Tongue (tissue), 2 donors: ENCODE results near the gene FEN1. TPM values are rescaled to one million over a fixed set of nuclear protein-coding genes. Genes with fewer than 3 reads are reported as not detected.
A peak's percentile ranks its signal among the peaks of the same experiment; 100 is the strongest.

Experiments used
- DNase-seq: peaks from one replicate; pipeline ENCODE4 v3.0.0-alpha.2; 2015
- total RNA-seq: library from RNA; depleted of rRNA; stranded (reverse); fragments of >200 nt; gene quantifications from one replicate; pipeline ENCODE4 v1.2.3, GENCODE V29; 2014

The FEN1 gene
- total RNA-seq, 1 donor from 2014 or later: 19.3 TPM

DNA sequence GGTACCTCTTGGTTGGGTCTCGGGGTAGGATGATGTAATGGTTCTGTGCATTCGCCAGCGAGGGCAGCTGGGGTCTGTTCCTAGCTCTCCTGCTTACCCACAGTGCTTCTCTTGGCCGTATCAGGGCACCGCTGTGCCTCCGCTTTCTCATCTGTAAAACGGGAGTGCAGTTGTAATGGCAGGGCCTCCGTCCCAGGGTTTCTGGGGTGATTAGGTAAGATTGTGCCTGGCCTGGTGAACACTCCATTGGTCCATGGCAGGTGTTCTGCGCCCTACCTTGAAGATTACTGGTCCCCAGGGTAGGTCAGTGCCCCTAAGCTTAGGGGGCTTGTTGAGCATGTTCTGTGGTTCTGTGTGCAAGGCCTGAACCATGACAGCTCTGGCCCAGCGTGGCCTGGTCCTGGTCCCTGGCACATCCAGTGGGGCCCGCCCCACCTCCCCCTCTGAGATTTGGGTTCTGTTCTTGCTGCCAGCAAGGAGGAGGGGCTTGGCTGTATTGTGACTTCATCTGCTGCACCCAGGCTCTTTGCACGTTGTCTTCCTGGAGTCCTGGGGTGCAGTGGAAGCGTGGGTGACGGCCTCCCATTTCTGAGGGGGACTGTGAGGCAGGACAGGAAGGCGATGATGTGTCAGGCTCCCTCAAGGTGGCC lies 35.4 kb upstream of the FEN1 start:
- DNase-seq: no peak

GRCh38 chr11:61760946-61761345 lies 31.8 kb upstream of the FEN1 start:
- no peak for DNase-seq

GRCh38 chr11:61761440-61762222 lies 31.1 kb upstream of the FEN1 start:
- DNase-seq: no peak

GRCh38 chr11:61762223-61762615 lies 30.5 kb upstream of the FEN1 start:
- DNase-seq: no peak

DNA sequence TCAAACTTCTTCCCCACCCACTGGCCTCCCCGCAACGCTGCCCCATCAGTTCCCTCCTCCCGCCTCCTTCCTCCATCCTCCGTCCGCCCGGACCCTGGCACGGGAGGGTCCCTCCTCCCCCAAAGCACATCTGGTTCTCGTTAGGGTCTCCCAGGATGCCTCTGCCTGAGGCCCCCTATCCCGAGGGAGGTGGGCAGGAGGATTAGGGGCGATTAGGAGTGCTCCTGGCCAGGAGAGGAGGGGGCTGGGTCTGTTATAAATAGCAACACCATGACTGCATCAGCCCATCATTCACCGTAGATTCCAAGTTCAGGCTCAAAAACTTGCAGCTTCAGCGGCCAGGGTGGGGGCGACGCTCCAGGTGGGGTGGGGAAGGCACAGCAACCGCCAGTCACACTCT lies 29.9 kb upstream of the FEN1 start:
- peak; percentile 60 for DNase-seq

DNA sequence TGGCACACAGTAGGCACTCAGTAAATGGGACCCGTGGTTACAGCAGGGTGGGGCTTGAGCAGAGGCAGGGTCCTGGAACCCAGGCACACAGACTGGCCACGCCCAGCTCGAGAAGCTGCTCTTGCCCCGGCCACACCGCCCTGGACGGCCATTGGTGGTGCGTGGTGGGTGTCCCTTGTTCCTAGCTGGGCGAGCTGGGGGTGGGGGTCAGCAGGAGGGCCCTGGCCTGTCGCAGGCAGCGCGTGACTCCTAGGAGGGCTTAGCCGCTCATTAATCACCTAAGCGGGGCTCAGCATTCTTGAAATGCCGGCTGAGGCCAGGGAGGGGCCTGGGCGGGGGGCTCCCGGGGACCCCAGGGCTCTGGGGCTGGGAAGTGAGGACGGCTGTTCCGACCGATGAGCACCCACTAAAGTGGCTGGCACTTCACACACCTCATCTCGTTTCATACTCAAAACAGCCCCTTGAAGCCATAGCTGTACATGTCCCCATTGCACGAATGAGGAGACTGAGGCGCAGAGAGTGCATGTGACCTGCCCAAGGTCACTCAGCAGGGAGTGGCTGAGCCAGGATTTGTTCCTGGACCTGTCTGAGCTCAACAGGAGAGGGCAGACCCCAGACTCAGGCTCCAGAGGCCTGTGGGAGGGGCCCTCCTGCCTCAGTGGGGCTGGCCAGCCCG lies 28.6 kb upstream of the FEN1 start:
- DNase-seq: no peak

DNA sequence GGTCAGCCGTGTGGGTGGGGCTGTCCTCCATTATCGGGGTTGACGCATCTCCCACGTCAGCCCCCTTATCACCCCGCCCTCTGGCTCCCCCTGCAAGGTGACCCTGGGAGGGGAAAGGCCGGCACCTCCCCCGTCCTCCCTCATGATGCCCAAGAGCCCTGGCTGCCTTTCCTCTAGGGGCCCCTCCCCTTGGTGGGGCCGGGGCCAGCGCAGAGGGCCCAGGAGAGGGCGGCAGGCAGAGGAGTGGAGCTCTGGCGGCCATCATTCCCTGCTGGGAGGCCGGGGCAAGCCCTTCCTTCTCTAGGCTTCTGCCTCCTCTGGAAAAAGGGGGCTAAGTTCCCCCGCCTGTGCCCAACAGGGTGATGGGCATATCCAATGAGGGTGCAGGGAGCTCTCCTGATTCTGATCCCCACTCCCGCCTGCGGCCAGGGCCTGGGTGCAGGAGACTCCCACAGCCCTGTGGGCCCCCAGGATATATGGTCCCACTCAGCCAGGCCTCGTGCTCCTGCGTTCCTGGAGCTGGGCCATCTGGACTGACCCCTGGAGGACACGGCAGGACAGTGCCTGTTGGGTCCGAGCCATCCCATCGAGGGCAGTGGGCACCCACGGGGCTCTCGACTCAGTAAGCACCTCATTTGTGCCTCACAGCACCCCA lies 28.0 kb upstream of the FEN1 start:
- no peak for DNase-seq

DNA sequence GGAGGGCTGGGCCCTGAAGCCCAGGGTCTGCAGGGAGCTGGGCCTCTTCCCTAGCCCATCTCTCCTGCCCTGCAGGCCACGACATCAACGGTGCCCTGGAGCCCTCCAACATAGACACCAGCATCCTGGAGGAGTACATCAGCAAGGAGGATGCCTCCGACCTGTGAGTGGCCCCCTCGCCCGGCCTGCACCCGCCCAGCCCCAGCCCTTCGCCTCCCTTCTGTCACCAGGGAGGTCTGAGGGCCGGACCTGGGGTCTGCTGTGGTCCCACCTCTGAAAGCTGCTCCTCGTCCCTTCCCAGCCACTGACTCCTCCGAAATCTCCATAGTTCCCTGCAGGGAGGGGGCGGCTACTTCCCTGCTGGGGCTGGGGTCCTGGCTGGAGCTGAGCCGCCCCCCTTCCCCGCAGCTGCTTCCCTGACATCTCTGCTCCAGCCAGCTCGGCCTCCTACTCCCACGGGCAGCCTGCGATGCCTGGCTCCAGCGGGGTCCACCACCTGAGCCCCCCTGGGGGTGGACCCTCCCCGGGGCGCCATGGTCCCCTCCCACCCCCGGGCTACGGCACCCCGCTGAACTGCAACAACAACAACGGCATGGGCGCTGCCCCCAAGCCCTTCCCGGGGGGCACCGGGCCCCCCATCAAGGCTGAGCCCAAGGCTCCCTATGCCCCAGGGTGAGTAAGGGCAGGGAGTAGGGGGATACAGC lies 27.0 kb upstream of the FEN1 start:
- DNase-seq: no peak

- peak; percentile 75 for DNase-seq
Observed at GRCh38 chr11:61766353-61766841, 26.3 kb upstream of the FEN1 start.

- no peak for DNase-seq
Observed at GRCh38 chr11:61768376-61769076, 24.2 kb upstream of the FEN1 start.

DNA sequence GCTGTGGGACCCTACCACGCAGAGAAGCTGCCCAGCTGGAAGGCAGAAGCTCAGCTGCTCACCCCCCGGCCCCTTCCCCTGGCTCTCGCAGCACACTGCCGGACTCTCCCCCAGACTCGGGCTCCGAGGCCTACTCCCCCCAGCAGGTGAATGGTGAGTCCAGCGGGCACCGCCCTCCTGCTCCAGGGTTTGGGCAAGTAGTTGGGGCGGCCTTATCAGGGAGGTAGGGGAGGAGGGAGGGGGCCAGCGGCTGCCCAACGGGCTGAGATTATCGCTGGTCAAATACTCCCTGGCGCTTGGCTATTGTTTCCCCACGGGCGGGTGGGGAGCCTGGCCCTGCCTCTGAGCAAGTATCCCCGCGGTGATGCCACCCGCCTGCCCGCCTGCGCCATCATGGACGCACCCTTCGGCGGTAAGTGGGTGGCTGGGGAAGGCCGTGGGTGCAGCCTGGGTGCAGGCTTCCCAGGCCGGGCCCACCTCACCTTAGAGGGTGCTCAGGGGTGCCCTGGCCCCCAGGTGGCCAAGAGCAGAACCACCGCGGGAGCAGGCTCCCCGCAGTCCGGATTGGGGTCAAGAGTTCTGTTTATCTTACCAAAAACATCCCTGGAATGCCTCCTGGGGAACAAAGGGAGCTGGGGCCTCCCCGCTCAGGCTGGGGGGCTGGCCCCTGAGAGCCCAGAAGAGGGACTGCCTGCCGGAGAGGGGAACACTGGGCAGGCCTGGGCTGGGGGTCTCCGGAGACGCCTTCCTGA lies 23.4 kb upstream of the FEN1 start:
- DNase-seq: no peak

GRCh38 chr11:61769946-61770683 lies 22.6 kb upstream of the FEN1 start:
- no peak for DNase-seq

- DNase-seq: no peak
Observed at GRCh38 chr11:61771195-61771894, 21.4 kb upstream of the FEN1 start.

- DNase-seq: no peak
Observed at GRCh38 chr11:61771985-61772455, 20.7 kb upstream of the FEN1 start.

DNA sequence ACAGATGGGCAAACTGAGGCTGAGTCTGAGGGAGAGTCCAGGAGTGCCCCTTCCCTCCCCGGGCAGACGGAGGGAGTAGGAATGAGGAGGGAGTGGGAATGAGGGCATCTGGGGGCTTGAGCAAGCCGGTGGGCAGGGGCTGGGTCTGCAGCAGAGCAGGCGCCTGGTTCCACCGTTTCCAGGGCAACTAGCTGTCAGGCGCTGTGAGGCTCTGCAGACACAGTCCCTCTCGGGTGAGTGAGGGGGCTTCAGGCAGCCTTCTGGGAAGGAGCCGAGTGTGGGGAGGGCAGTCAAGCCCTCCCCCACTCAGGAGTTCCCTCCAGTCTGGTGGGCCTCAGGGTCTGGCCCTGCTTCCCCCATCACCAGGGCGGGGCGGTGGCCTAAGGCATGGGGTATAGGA lies 19.4 kb upstream of the FEN1 start:
- peak; percentile 64 for DNase-seq

GRCh38 chr11:61773809-61774208 lies 18.9 kb upstream of the FEN1 start:
- DNase-seq: no peak

DNA sequence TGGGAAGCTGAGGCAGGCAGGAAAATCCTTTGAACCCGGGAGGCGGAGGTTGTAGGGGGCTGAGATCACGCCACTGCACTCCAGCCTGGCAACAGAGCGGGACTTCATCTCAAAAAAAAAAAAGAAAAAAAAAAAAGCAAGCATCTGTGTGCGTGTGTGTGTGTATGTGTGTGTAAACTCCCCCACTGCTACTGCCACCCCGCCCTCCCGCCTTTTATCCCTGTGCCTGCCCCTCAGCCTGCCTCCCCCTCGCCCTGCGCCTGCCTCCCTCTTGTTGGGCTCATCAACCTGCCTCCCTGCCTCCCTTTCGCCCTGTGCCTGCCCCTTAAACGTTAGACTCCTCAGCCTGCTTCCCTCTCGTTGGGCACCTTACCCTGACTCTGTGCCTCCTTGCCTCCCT lies 18.3 kb upstream of the FEN1 start:
- DNase-seq: no peak

- DNase-seq: no peak
Observed at GRCh38 chr11:61775106-61775505, 17.6 kb upstream of the FEN1 start.
